ENCODE measurements around the gene EIF4H. TPM values are rescaled to one million over a fixed set of nuclear protein-coding genes. Genes with fewer than 3 reads are reported as not detected.

The EIF4H gene
- total and polyA plus RNA-seq, 2 of the 8 experiments (the other 6 are each of a cell fraction or from before 2014, with no cell fraction given), result 323 to 382 TPM

- TF ChIP-seq CHD7 (IDR thresholded peaks at IDR 0.05; ENCODE audit: insufficient replicate concordance, low read length) (no peak), TAF7 (optimal IDR thresholded peaks at IDR 0.05; ENCODE audit: borderline replicate concordance, low read depth, low read length) (no peak), TEAD4 (IDR thresholded peaks at IDR 0.05; ENCODE audit: low read depth, low read length) (no peak), EP300 (IDR thresholded peaks at IDR 0.05; ENCODE audit: borderline replicate concordance in 1 of 2, low read depth in 2 of 2, low read length in 2 of 2) (no peak), SIN3A (conservative IDR thresholded peaks at IDR 0.05 in 1 of 2, IDR thresholded peaks at IDR 0.05 in 1 of 2; ENCODE audit: low read depth in 1 of 2, low read length in 2 of 2) (no peak), CTBP2 (IDR thresholded peaks at IDR 0.05; ENCODE audit: borderline replicate concordance, insufficient read depth, insufficient read length, low read length) (no peak), EZH2 (IDR thresholded peaks at IDR 0.05; ENCODE audit: low read depth, low read length, severe bottlenecking) (no peak), ASH2L (IDR thresholded peaks at IDR 0.05; ENCODE audit: low read length) (no peak), RBBP5 (IDR thresholded peaks at IDR 0.05; ENCODE audit: borderline replicate concordance, low read depth, low read length) (no peak), POLR2AphosphoS5 (IDR thresholded peaks at IDR 0.05; ENCODE audit: low read depth, low read length) (no peak), RAD21 (IDR thresholded peaks at IDR 0.05 in 1 of 2, conservative IDR thresholded peaks at IDR 0.05 in 1 of 2; ENCODE audit: low read depth in 2 of 2, low read length in 2 of 2) (no peak)
These were observed 6.7 kb downstream of the EIF4H start (continued) for GRCh38 chr7:74180866-74181265.

Data from H1 (cell line).